Measurements from ENCODE around the gene RAB41. TPM values are rescaled to one million over a fixed set of nuclear protein-coding genes. Genes with fewer than 3 reads are reported as not detected.

Gene RAB41
- total RNA-seq, 4 donors from 2014 or later: not detected

DNA sequence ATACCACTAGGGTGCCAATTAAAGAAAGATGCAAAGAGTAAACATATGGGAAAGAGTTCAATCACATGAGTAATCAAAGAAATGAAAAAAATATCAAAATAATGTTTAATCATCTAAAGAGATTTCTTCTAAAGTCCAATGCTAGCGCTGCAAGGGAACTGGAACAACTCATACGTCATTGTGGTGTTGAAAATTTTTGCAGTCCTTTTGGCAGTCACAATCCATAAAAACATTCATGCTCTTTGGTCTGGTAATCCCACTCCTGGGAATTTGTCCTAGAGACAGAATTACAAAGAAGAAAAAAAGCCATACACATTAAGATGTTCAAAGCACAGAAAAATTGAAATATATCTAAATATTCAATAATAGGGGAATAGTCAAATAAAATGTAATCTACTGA is 26.5 kb upstream of the RAB41 start:
- 74 to 81% methylated on average over 2 of the region's 2 CpGs for WGBS, 2 donors
- H3K36me3 ChIP-seq: no peaks in the 10 kb centered on the region
- TF ChIP-seq EP300 (IDR thresholded peaks at IDR 0.05) (no peak), POLR2A (IDR thresholded peaks at IDR 0.05) (no peak)
- TF ChIP-seq, protein P1, sequence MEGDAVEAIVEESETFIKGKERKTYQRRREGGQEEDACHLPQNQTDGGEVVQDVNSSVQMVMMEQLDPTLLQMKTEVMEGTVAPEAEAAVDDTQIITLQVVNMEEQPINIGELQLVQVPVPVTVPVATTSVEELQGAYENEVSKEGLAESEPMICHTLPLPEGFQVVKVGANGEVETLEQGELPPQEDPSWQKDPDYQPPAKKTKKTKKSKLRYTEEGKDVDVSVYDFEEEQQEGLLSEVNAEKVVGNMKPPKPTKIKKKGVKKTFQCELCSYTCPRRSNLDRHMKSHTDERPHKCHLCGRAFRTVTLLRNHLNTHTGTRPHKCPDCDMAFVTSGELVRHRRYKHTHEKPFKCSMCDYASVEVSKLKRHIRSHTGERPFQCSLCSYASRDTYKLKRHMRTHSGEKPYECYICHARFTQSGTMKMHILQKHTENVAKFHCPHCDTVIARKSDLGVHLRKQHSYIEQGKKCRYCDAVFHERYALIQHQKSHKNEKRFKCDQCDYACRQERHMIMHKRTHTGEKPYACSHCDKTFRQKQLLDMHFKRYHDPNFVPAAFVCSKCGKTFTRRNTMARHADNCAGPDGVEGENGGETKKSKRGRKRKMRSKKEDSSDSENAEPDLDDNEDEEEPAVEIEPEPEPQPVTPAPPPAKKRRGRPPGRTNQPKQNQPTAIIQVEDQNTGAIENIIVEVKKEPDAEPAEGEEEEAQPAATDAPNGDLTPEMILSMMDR (IDR thresholded peaks at IDR 0.05): no peak
- DNase-seq (ENCODE audit: low spot score in 2 of 2): no peak
- H3K4me3 ChIP-seq: no peak overlapping the region
- no peaks in the 10 kb centered on the region for H3K4me1 ChIP-seq
- no peak overlapping the region for H3K27ac ChIP-seq
- no peaks in the 10 kb centered on the region for H3K27me3 ChIP-seq
- no peaks in the 10 kb centered on the region for H3K9me3 ChIP-seq

DNA sequence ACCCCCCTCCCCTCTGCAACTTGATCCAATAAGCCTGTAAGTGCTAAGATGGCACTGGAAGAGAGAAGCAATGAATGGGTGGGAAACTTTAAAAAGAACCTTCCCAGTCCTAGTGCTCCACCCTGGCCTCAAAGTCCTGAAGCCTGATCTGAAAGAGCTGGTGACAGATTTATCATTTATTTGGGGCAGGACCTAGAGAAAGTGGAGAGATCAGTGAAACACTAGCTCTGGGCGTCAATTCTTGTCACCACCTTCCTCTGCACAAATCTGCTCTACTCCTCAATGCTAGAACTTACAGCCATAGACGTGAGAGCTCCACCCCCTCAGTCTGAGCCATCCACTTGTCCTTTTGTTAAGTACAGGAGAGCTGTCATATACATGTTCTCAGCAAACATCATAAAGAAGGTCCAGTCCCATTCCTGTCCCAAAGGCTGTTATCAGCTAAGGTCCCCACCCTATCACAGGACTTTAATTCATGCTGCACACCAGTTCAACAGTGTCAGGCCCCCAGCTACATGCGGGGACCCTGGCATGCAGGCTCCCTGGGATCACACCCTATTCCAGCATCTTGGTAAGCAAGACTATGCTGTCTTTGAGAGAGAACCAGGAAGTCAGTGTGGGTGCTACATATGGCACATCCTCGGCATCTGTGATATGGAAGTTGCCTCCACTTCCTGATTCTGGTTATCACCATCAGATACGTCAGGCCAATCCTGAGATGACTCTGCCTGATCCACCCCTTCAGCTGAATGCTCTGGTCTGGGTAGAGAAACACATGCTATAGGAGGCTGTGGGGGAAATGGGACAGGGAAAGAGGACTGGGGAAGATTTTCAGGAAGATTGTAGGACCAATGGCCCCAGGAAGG is 24.3 kb upstream of the RAB41 start:
- no peaks in the 10 kb centered on the region for H3K36me3 ChIP-seq
- H3K9me3 ChIP-seq: no peaks in the 10 kb centered on the region
- no peak for DNase-seq (ENCODE audit: low spot score in 2 of 2)
- 65 to 75% methylated on average over 4 to 5 of the region's 5 CpGs for WGBS, 2 donors
- H3K27ac ChIP-seq: no peak overlapping the region
- no peaks in the 10 kb centered on the region for H3K27me3 ChIP-seq
- TF ChIP-seq POLR2A (IDR thresholded peaks at IDR 0.05) (no peak), EP300 (IDR thresholded peaks at IDR 0.05) (no peak)
- TF ChIP-seq, protein P1 (IDR thresholded peaks at IDR 0.05): no peak
- no peak overlapping the region for H3K4me3 ChIP-seq
- no peaks in the 10 kb centered on the region for H3K4me1 ChIP-seq

DNA sequence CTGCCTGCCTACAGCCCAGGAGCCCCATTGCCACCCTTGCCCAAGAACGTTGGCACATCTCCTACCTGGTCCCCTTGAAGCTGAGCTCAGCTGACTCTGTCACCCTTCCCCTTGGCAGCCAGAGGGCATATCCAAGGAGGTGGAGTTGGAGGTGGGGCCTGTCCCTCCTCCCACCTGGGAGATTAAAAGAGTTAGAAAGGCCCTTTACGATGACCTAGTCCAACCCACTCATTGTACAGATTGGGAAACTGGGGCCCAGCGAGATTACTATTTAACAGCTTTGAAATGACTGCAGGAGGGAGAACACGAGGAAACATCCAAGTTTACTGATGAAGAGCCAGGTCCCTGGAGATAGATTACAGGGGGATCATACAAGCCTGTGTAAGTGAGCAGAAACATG is 21.9 kb upstream of the RAB41 start, which contains the start of gene P2RY4:
Gene P2RY4 (minus strand): TSS at position 101 of the 400 bp plus-strand sequence. CDS start 580 bp downstream, outside the sequence.
- no peak for DNase-seq (ENCODE audit: low spot score in 2 of 2)
- Histone ChIP-seq H3K27me3 (no peaks in the 10 kb centered on the region), H3K4me1 (no peaks in the 10 kb centered on the region), H3K27ac (no peak within 1 kb of the TSS), H3K4me3 (no peak within 1 kb of the TSS), H3K36me3 (no peaks in the 10 kb centered on the region), H3K9me3 (no peaks in the 10 kb centered on the region)
- TF ChIP-seq, protein P1 (IDR thresholded peaks at IDR 0.05): no peak
- TF ChIP-seq EP300 (IDR thresholded peaks at IDR 0.05) (no peak), POLR2A (IDR thresholded peaks at IDR 0.05) (no peak)
- 56 to 68% methylated on average over 4 of the region's 4 CpGs for WGBS, 2 donors

DNA sequence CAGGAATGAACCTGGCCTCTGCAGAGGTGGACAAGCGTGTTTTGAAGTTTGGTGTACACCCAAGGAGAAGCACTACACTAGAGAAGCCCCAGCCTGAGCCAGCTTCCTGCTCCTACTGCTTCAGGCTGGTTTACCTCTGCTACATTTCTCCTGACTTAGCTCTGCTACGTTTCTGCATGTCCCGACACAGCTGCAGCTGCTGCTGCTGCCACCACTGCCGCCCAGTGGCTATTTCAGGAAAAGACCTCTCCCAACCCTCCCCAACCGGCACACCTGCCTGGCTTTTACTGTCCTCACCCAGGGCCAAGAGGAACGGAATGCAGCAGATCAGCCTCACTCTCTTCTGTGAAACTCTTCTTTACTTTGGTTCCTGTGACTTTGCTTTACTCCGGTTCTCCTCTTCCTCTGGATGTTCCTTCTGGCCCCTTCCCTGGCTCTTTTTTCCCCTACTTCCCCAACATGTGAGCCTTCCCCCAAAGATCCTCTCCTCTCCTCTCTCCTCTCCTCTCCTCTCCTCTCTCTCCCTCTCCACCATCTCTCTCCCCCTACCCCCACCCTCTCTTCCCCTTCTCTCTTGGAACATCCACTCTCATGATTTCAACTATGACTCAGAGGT is 18.9 kb upstream of the RAB41 start:
- H3K4me3 ChIP-seq: no peak overlapping the region
- H3K27ac ChIP-seq: no peak overlapping the region
- no peaks in the 10 kb centered on the region for H3K4me1 ChIP-seq
- no peaks in the 10 kb centered on the region for H3K9me3 ChIP-seq
- WGBS, 2 donors: 18 to 20% methylated on average over 7 of the region's 7 CpGs
- no peak for DNase-seq (ENCODE audit: low spot score in 2 of 2)
- TF ChIP-seq POLR2A (IDR thresholded peaks at IDR 0.05) (no peak), EP300 (IDR thresholded peaks at IDR 0.05) (no peak)
- TF ChIP-seq, protein P1 (IDR thresholded peaks at IDR 0.05): no peak
- no peaks in the 10 kb centered on the region for H3K27me3 ChIP-seq
- no peaks in the 10 kb centered on the region for H3K36me3 ChIP-seq

DNA sequence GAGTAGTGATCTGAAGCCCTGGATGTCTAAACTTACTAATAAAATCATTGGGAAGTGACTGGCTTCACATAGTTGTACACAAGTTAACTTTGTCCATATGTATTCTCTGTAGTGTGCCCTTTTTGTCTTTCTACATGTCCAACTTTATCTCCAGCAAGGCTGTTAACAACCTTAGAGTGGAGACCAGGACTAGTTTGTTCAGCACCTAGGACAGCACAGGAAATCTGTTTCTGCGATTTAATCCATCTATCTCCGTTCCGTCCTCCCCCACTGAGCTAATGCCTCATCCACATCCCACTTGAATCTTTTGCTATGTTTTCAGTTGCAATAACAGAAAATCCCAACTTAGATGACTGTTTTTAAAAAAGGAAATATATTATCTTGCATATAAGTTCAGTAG is 17.2 kb upstream of the RAB41 start:
- WGBS, 2 donors: 38 to 67% methylated on average over 3 of the region's 3 CpGs
- Histone ChIP-seq H3K4me3 (no peak overlapping the region), H3K4me1 (no peaks in the 10 kb centered on the region), H3K27me3 (no peaks in the 10 kb centered on the region), H3K9me3 (no peaks in the 10 kb centered on the region), H3K36me3 (no peaks in the 10 kb centered on the region), H3K27ac (no peak overlapping the region)
- no peak for DNase-seq (ENCODE audit: low spot score in 2 of 2)
- TF ChIP-seq, protein P1 (IDR thresholded peaks at IDR 0.05): no peak
- TF ChIP-seq POLR2A (IDR thresholded peaks at IDR 0.05) (no peak), EP300 (IDR thresholded peaks at IDR 0.05) (no peak)
